Activated CD8-positive, alpha-beta T cell treated with anti-CD3 and anti-CD28 coated beads, Interleukin-2, amount 10 ng/mL, durations not matched to agents 7 days and 5 days (primary cell): ENCODE data around the gene SYNPR. TPM values are rescaled to one million over a fixed set of nuclear protein-coding genes. Genes with fewer than 3 reads are reported as not detected.

Experiments used
- ATAC-seq: fragments of 150-1000 bp; cut with Tn5 transposase; one replicate; pipeline ENCODE4 v1.10.0; 2021; ENCODE audit warnings: moderate library complexity
- CTCF ChIA-PET: fragments of 350-600 bp; sonication (Branson Sonifier 250); formaldehyde crosslinking; loops from one replicate; lab custom pipeline; 2021; ENCODE audit warnings: antibody characterized with exemption; lab: Charles Lee
- POLR2A ChIA-PET: fragments of 350-600 bp; sonication (Branson Sonifier 250); formaldehyde crosslinking; loops from one replicate; lab custom pipeline; 2021; ENCODE audit warnings: antibody characterized with exemption; lab: Charles Lee
- DNase-seq: peaks from one replicate; pipeline ENCODE4 v3.0.0-alpha.2; 2020
- H3K27ac Mint-ChIP-seq: one replicate; pipeline ENCODE4 v1.8.0; 2021; ENCODE audit warnings: mild to moderate bottlenecking, mixed read lengths
- H3K27me3 Mint-ChIP-seq: one replicate; pipeline ENCODE4 v1.8.0; 2021; ENCODE audit warnings: low read depth, mixed read lengths
- H3K36me3 Mint-ChIP-seq: one replicate; pipeline ENCODE4 v1.8.0; 2021; ENCODE audit warnings: low read depth, mixed read lengths
- H3K4me1 Mint-ChIP-seq: one replicate; pipeline ENCODE4 v1.8.0; 2021; ENCODE audit warnings: low read depth, mixed read lengths
- H3K4me3 Mint-ChIP-seq: one replicate; pipeline ENCODE4 v1.8.0; 2021; ENCODE audit warnings: mild to moderate bottlenecking, mixed read lengths
- H3K9me3 Mint-ChIP-seq: one replicate; pipeline ENCODE4 v1.8.0; 2022; ENCODE audit warnings: mixed read lengths; ENCODE audit not compliant: insufficient read depth
- total RNA-seq, 2 experiments: library from RNA; stranded (reverse); gene quantifications; one replicate each; pipeline ENCODE4 v1.2.3, GENCODE V29; 2021

Gene SYNPR
- total RNA-seq, 2 experiments from 2014 or later = not detected

DNA sequence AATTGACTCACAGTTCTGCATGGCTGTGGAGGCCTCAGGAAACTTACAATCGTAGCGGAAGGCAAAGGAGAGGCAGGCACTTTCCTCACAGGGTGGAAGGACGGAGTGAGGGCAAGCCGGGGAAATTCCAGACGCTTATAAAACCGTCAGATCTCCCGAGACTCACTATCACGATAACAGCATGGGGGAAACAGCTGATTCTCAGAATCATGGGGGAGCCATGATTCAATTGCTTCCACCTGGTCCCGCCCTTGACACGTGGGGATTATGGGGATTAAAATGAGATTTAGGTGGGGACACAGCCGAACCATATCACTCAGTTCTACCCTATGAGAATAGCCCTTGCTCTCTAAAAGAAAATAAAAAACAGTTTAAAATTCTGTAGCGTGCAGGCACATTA is 13.4 kb upstream of the SYNPR start:
- ATAC-seq = no peak
- Mint-ChIP-seq H3K4me3 (no peak overlapping the region), H3K4me1 (no peaks in the 10 kb centered on the region), H3K9me3 (no peaks in the 10 kb centered on the region), H3K27ac (no peak overlapping the region), H3K36me3 (no peaks in the 10 kb centered on the region), H3K27me3 (no peaks in the 10 kb centered on the region)
- no peak for DNase-seq
- ChIA-PET CTCF (no interaction called here), POLR2A (no interaction called here)

GRCh38 chr3:63274359-63274758 is 3.7 kb upstream of the SYNPR start:
- H3K27me3 Mint-ChIP-seq = peaks cover 15% of the 10 kb centered on the region
- DNase-seq (no peak), ATAC-seq (no peak)
- POLR2A ChIA-PET = no interaction called here
- H3K27ac Mint-ChIP-seq = no peak overlapping the region
- H3K4me1 Mint-ChIP-seq = no peaks in the 10 kb centered on the region
- no peak overlapping the region for H3K4me3 Mint-ChIP-seq
- H3K9me3 Mint-ChIP-seq = no peaks in the 10 kb centered on the region
- CTCF ChIA-PET = no interaction called here
- no peaks in the 10 kb centered on the region for H3K36me3 Mint-ChIP-seq

- ChIA-PET POLR2A (no interaction called here), CTCF (no interaction called here)
- Mint-ChIP-seq H3K9me3 (no peaks in the 10 kb centered on the region), H3K4me1 (no peaks in the 10 kb centered on the region), H3K27ac (no peak overlapping the region), H3K4me3 (no peak overlapping the region), H3K27me3 (peaks cover 25% of the 10 kb centered on the region), H3K36me3 (no peaks in the 10 kb centered on the region)
- DNase-seq (no peak), ATAC-seq (no peak)
These were observed 1.1 kb downstream of the SYNPR start for GRCh38 chr3:63279005-63279841.

GRCh38 chr3:63287610-63288009 is 9.5 kb downstream of the SYNPR start:
- Mint-ChIP-seq H3K27me3 (no peaks in the 10 kb centered on the region), H3K9me3 (no peaks in the 10 kb centered on the region), H3K27ac (no peak overlapping the region), H3K36me3 (no peaks in the 10 kb centered on the region), H3K4me3 (no peak overlapping the region), H3K4me1 (no peaks in the 10 kb centered on the region)
- CTCF ChIA-PET = no interaction called here
- DNase-seq (no peak), ATAC-seq (no peak)
- POLR2A ChIA-PET = interaction anchor here (0.6 kb wide), 1 partner anchor 248 kb away, joined by 5 read pairs; no protein-coding TSS in a partner anchor

DNA sequence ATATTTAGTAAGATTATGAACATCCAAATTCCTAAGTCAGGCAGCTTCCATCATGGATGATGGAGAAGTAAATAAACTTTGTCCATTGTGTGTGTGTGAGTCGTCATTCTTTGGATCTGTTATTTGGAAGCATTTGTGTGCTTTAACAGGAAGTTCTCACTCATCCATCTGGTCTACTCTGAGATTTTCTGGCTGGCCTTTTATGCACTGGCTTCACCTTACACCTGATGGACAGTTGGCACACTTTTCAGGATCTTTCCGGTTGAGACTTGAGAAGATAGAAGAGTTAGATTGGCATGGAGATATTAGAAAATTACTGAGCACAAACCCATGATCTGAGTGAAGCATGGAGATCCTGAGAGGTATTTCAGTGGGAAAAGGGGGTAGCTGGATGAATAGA is 12.6 kb downstream of the SYNPR start:
- Mint-ChIP-seq H3K36me3 (no peaks in the 10 kb centered on the region), H3K9me3 (no peaks in the 10 kb centered on the region), H3K4me1 (no peaks in the 10 kb centered on the region), H3K4me3 (no peak overlapping the region), H3K27ac (no peak overlapping the region), H3K27me3 (no peaks in the 10 kb centered on the region)
- DNase-seq (no peak), ATAC-seq (no peak)
- ChIA-PET POLR2A (interaction anchor here (0.7 kb wide), 1 partner anchor 654 kb away, joined by 7 read pairs; no protein-coding TSS in a partner anchor), CTCF (no interaction called here)

DNA sequence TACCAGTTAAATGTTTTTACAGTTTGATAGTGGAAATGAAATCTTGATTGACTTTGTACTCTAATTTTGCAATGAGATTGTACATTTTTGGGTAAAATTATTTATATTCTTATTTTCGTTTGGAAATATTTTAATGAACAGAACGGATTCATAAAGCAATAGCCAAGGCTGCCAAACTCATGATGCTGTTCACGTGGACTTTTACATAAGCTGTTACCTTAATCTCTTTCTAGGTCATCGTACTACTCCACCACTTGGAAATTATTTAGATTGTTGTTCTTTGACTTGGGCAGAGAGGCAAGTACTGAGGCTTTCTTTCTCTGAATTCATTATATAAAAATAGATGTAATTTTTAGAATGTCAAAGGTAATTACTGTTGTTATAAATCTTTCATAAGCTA is 16.2 kb downstream of the SYNPR start:
- Mint-ChIP-seq H3K27me3 (no peaks in the 10 kb centered on the region), H3K27ac (no peak overlapping the region), H3K36me3 (no peaks in the 10 kb centered on the region), H3K4me3 (no peak overlapping the region), H3K4me1 (no peaks in the 10 kb centered on the region), H3K9me3 (no peaks in the 10 kb centered on the region)
- ChIA-PET CTCF (no interaction called here), POLR2A (no interaction called here)
- no peak for ATAC-seq
- no peak for DNase-seq

DNA sequence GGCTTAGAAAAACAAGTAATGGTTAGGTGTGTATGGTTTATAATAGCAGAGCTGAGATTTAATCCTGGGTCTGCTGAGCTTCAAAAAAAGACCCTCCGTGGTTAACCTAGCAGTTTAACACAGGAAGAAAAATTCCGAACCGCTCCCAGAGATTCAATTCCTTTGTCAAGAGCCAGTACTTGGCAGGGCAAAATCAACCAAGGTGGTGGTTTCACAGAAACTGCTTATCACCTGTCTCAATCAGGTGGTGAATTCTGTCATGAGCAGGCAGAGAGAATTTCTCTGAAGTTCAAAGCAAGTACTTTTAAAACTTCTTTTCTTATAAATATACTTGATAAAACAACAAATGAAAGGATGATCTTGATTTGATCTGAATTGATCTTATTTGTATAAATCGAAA is 17.2 kb downstream of the SYNPR start:
- CTCF ChIA-PET = no interaction called here
- no peaks in the 10 kb centered on the region for H3K27me3 Mint-ChIP-seq

GRCh38 chr3:63295806-63296205 is 17.7 kb downstream of the SYNPR start:
- ChIA-PET CTCF (no interaction called here), POLR2A (no interaction called here)
- H3K27me3 Mint-ChIP-seq = no peaks in the 10 kb centered on the region
- H3K4me1 Mint-ChIP-seq = no peaks in the 10 kb centered on the region
- no peaks in the 10 kb centered on the region for H3K36me3 Mint-ChIP-seq
- DNase-seq (no peak), ATAC-seq (no peak)
- H3K4me3 Mint-ChIP-seq = no peak overlapping the region
- no peak overlapping the region for H3K27ac Mint-ChIP-seq
- H3K9me3 Mint-ChIP-seq = no peaks in the 10 kb centered on the region

More for the DNA sequence above, 17.2 kb downstream of the SYNPR start:
- POLR2A ChIA-PET = no interaction called here
- Mint-ChIP-seq H3K36me3 (no peaks in the 10 kb centered on the region), H3K9me3 (no peaks in the 10 kb centered on the region), H3K27ac (no peak overlapping the region), H3K4me3 (no peak overlapping the region), H3K4me1 (no peaks in the 10 kb centered on the region)
- ATAC-seq = no peak
- no peak for DNase-seq

DNA sequence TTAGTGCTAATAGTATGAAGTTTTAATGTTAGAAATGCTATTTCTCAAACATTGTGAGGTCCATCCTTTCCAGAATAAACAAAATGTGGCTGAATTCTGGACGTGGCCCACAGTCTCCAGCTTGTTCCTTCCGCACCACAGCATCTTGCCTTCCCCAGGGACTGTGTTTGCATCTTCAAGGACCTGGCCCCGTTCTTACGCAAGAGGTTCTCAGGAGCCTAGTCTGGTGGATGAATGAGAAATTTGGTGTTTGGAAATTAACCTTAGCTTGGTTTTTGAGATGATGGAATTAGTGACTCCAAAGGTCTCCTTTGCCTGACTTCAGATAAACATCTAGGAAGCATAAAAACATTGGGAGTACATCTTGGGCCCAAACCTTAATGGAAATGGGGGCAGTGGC is 18.1 kb downstream of the SYNPR start:
- no peaks in the 10 kb centered on the region for H3K4me1 Mint-ChIP-seq
- H3K27ac Mint-ChIP-seq = no peak overlapping the region
- H3K36me3 Mint-ChIP-seq = no peaks in the 10 kb centered on the region
- H3K4me3 Mint-ChIP-seq = no peak overlapping the region
- H3K27me3 Mint-ChIP-seq = no peaks in the 10 kb centered on the region
- CTCF ChIA-PET = no interaction called here
- H3K9me3 Mint-ChIP-seq = no peaks in the 10 kb centered on the region
- POLR2A ChIA-PET = no interaction called here
- ATAC-seq (no peak), DNase-seq (no peak)

- Mint-ChIP-seq H3K36me3 (no peaks in the 10 kb centered on the region), H3K4me3 (no peak overlapping the region), H3K9me3 (no peaks in the 10 kb centered on the region), H3K4me1 (no peaks in the 10 kb centered on the region), H3K27me3 (no peaks in the 10 kb centered on the region), H3K27ac (no peak overlapping the region)
- ChIA-PET CTCF (no interaction called here), POLR2A (no interaction called here)
- DNase-seq (no peak), ATAC-seq (no peak)
These were observed 25.1 kb downstream of the SYNPR start for GRCh38 chr3:63303238-63303637.

DNA sequence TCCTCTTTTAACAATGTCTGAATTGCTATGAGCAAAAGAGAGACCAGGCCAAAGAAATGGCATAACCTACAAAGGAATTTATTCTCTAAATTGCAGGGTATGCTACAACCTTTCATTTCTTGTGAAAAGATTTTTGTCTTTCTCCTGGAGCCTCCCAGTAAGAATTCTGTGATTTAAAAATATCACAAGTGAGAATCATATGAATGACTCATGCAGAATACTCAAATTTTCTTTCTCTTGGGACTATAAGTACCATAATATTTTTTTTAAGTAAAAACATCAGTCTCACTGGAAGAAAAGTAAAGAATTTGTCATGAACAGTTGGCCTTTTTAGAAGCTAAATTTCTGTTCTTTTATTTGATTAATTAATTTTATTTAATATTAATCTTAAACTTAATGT is 26.3 kb downstream of the SYNPR start:
- no peak for DNase-seq
- no peaks in the 10 kb centered on the region for H3K4me1 Mint-ChIP-seq
- POLR2A ChIA-PET = no interaction called here
- H3K36me3 Mint-ChIP-seq = no peaks in the 10 kb centered on the region
- H3K9me3 Mint-ChIP-seq = no peaks in the 10 kb centered on the region
- ATAC-seq = no peak
- CTCF ChIA-PET = no interaction called here
- H3K27me3 Mint-ChIP-seq = no peaks in the 10 kb centered on the region
- H3K27ac Mint-ChIP-seq = no peak overlapping the region
- H3K4me3 Mint-ChIP-seq = no peak overlapping the region

- DNase-seq (no peak), ATAC-seq (no peak)
- H3K36me3 Mint-ChIP-seq = no peaks in the 10 kb centered on the region
- H3K27ac Mint-ChIP-seq = no peak overlapping the region
- ChIA-PET POLR2A (no interaction called here), CTCF (no interaction called here)
- H3K4me1 Mint-ChIP-seq = no peaks in the 10 kb centered on the region
- H3K9me3 Mint-ChIP-seq = no peaks in the 10 kb centered on the region
- H3K27me3 Mint-ChIP-seq = no peaks in the 10 kb centered on the region
- H3K4me3 Mint-ChIP-seq = no peak overlapping the region
These were observed 30.0 kb downstream of the SYNPR start for GRCh38 chr3:63308072-63308471.

DNA sequence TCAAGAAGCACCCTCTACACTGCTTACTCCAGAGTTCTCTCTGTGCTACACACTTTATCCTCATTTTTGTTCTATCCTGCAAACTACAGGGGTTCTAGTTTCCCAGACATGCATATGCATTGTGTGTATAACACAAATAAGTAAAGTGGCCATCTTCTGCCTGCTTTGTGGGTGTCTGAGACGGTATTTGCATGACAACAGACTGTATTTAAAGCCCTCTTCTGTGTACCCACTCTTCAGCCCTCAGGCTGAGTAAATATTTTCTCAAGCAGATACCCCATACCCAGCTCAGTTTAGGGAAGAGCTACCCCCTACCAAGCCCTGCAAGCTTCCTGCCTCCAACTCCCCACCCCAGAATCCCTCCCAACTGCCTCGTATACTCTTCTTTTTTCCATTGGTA is 31.7 kb downstream of the SYNPR start:
- DNase-seq (no peak), ATAC-seq (no peak)
- Mint-ChIP-seq H3K4me3 (no peak overlapping the region), H3K27ac (no peak overlapping the region), H3K27me3 (no peaks in the 10 kb centered on the region), H3K4me1 (no peaks in the 10 kb centered on the region), H3K9me3 (no peaks in the 10 kb centered on the region), H3K36me3 (no peaks in the 10 kb centered on the region)
- POLR2A ChIA-PET = no interaction called here
- CTCF ChIA-PET = no interaction called here
